ACC112 (cell line): ENCODE data around the gene RAB31.
"Not testable (repeated sequence)": the region's sequence is repeated elsewhere in the genome, so short reads cannot be mapped to it uniquely, and the experiment has no call there.

ENCODE experiments used
- H2AFZ ChIP-seq: fragments of 200-600 bp; sonication (generic); one replicate; pipeline ENCODE4 v1.6.0; 2017; ENCODE audit warnings: antibody characterized with exemption, low read length; ENCODE audit not compliant: unreplicated experiment
- H3K27ac ChIP-seq: fragments of 200-600 bp; sonication (generic); 2 replicates; pipeline ENCODE4 v1.5.1; 2014; ENCODE audit warnings: low read depth, mild to moderate bottlenecking, antibody characterized with exemption, low read length, moderate library complexity
- H3K27me3 ChIP-seq: fragments of 200-600 bp; sonication (generic); 2 replicates; pipeline ENCODE4 v1.6.1; 2014; ENCODE audit warnings: mild to moderate bottlenecking, antibody characterized with exemption, low read length, moderate library complexity, mixed read lengths; ENCODE audit not compliant: insufficient read depth
- H3K36me3 ChIP-seq: fragments of 200-600 bp; sonication (generic); 2 replicates; pipeline ENCODE4 v1.6.1; 2016; ENCODE audit warnings: mild to moderate bottlenecking, antibody characterized with exemption, low read length, moderate library complexity, mixed read lengths; ENCODE audit not compliant: insufficient read depth
- H3K4me1 ChIP-seq: fragments of 200-600 bp; sonication (generic); one replicate; pipeline ENCODE4 v1.6.1; 2016; ENCODE audit warnings: low read length, mixed read lengths; ENCODE audit not compliant: insufficient read depth, unreplicated experiment, control insufficient read depth
- H3K4me3 ChIP-seq: fragments of 200-600 bp; sonication (generic); 2 replicates; pipeline ENCODE4 v1.5.1; 2014; ENCODE audit warnings: mild to moderate bottlenecking, low read depth, low read length
- H3K79me2 ChIP-seq: fragments of 200-600 bp; sonication (generic); one replicate; pipeline ENCODE4 v1.6.0; 2016; ENCODE audit warnings: low read length; ENCODE audit not compliant: control insufficient read depth, unreplicated experiment, insufficient read depth

RAB31 gene

GRCh38 chr18:9854801-9855676, 146.9 kb downstream of the RAB31 start:
- peaks cover 4% of the 10 kb centered on the region; the same call in 1 of the 2 replicates for H3K36me3 ChIP-seq
- peak overlapping the region; percentile 47 for H3K27ac ChIP-seq

GRCh38 chr18:9855681-9856080, 147.6 kb downstream of the RAB31 start:
- H3K36me3 ChIP-seq, result peaks cover 9% of the 10 kb centered on the region; the same call in 1 of the 2 replicates
- no peaks in the 10 kb centered on the region for H3K27me3 ChIP-seq
- H3K4me1 ChIP-seq, result peaks cover 24% of the 10 kb centered on the region
- H3K79me2 ChIP-seq, result no peaks in the 10 kb centered on the region
- peak overlapping the region; percentile 47 for H3K27ac ChIP-seq
- H3K4me3 ChIP-seq, result no peak overlapping the region
- H2AFZ ChIP-seq, result no peak overlapping the region

More at GRCh38 chr18:9854801-9855676, 146.9 kb downstream of the RAB31 start:
- Histone ChIP-seq H2AFZ (no peak overlapping the region), H3K27me3 (no peaks in the 10 kb centered on the region), H3K79me2 (no peaks in the 10 kb centered on the region), H3K4me3 (no peak overlapping the region), H3K4me1 (peaks cover 24% of the 10 kb centered on the region)

- Histone ChIP-seq H2AFZ (no peak overlapping the region), H3K36me3 (peaks cover 12% of the 10 kb centered on the region; the same call in 1 of the 2 replicates), H3K79me2 (no peaks in the 10 kb centered on the region), H3K27ac (no peak overlapping the region), H3K4me3 (no peak overlapping the region), H3K4me1 (peaks cover 20% of the 10 kb centered on the region), H3K27me3 (no peaks in the 10 kb centered on the region)
These were observed 148.0 kb downstream of the RAB31 start for GRCh38 chr18:9856092-9856491.

GRCh38 chr18:9857479-9857998, 149.4 kb downstream of the RAB31 start:
- H3K27me3 ChIP-seq, H3K4me1 ChIP-seq, H3K79me2 ChIP-seq, H3K4me3 ChIP-seq, H2AFZ ChIP-seq, H3K27ac ChIP-seq: not testable (repeated sequence)
- peaks cover 12% of the 10 kb centered on the region; the same call in 1 of the 2 replicates for H3K36me3 ChIP-seq

- peaks cover 15% of the 10 kb centered on the region; the same call in 1 of the 2 replicates for H3K36me3 ChIP-seq
- H3K79me2 ChIP-seq, result no peaks in the 10 kb centered on the region
- peaks cover 8% of the 10 kb centered on the region for H3K4me1 ChIP-seq
- no peak overlapping the region for H3K4me3 ChIP-seq
- H3K27ac ChIP-seq, result no peak overlapping the region
- no peak overlapping the region for H2AFZ ChIP-seq
- no peaks in the 10 kb centered on the region for H3K27me3 ChIP-seq
These were observed 150.5 kb downstream of the RAB31 start for GRCh38 chr18:9858642-9859041.

GRCh38 chr18:9859232-9859631, 151.1 kb downstream of the RAB31 start:
- no peak overlapping the region for H2AFZ ChIP-seq
- H3K27ac ChIP-seq, result no peak overlapping the region
- H3K79me2 ChIP-seq, result no peaks in the 10 kb centered on the region
- H3K4me1 ChIP-seq, result peaks cover 8% of the 10 kb centered on the region
- H3K27me3 ChIP-seq, result no peaks in the 10 kb centered on the region
- no peak overlapping the region for H3K4me3 ChIP-seq
- peaks cover 15% of the 10 kb centered on the region; the same call in 1 of the 2 replicates for H3K36me3 ChIP-seq

GRCh38 chr18:9860682-9861081, 152.6 kb downstream of the RAB31 start:
- Histone ChIP-seq H3K4me3 (no peak overlapping the region), H3K36me3 (peaks cover 15% of the 10 kb centered on the region; the same call in 1 of the 2 replicates), H3K27me3 (no peaks in the 10 kb centered on the region), H3K27ac (no peak overlapping the region), H2AFZ (no peak overlapping the region), H3K4me1 (no peaks in the 10 kb centered on the region), H3K79me2 (no peaks in the 10 kb centered on the region)

- H3K27ac ChIP-seq, result no peak overlapping the region
- H3K4me1 ChIP-seq, result no peaks in the 10 kb centered on the region
- H3K27me3 ChIP-seq, result no peaks in the 10 kb centered on the region
- no peak overlapping the region for H3K4me3 ChIP-seq
- no peak overlapping the region for H2AFZ ChIP-seq
- H3K36me3 ChIP-seq, result peaks cover 15% of the 10 kb centered on the region; the same call in 1 of the 2 replicates
- no peaks in the 10 kb centered on the region for H3K79me2 ChIP-seq
These were observed 153.1 kb downstream of the RAB31 start for GRCh38 chr18:9861157-9861556.

- Histone ChIP-seq H3K4me1 (no peaks in the 10 kb centered on the region), H3K27ac (no peak overlapping the region), H2AFZ (no peak overlapping the region), H3K27me3 (no peaks in the 10 kb centered on the region), H3K4me3 (no peak overlapping the region), H3K36me3 (peaks cover 15% of the 10 kb centered on the region; the same call in 1 of the 2 replicates), H3K79me2 (no peaks in the 10 kb centered on the region)
These were observed 153.8 kb downstream of the RAB31 start for GRCh38 chr18:9861933-9862332.

GRCh38 chr18:9862686-9863085, 154.6 kb downstream of the RAB31 start:
- Histone ChIP-seq H3K27me3 (no peaks in the 10 kb centered on the region), H3K27ac (no peak overlapping the region), H2AFZ (no peak overlapping the region), H3K79me2 (no peaks in the 10 kb centered on the region), H3K36me3 (peaks cover 15% of the 10 kb centered on the region; the same call in 1 of the 2 replicates), H3K4me3 (no peak overlapping the region), H3K4me1 (no peaks in the 10 kb centered on the region)

- H3K27me3 ChIP-seq, result no peaks in the 10 kb centered on the region
- no peak overlapping the region for H3K4me3 ChIP-seq
- H3K27ac ChIP-seq, result no peak overlapping the region
- H3K4me1 ChIP-seq, result no peaks in the 10 kb centered on the region
- H2AFZ ChIP-seq, result no peak overlapping the region
- H3K79me2 ChIP-seq, result no peaks in the 10 kb centered on the region
- H3K36me3 ChIP-seq, result peaks cover 15% of the 10 kb centered on the region; the same call in 1 of the 2 replicates
These were observed 155.2 kb downstream of the RAB31 start for GRCh38 chr18:9863282-9863681.
